OCI-LY7 (cell line): Measurements from ENCODE around the gene AAK1.

Source experiments
- CTCF ChIP-seq: fragments of 200-600 bp; sonication (generic); conservative IDR thresholded peaks from 2 replicates; pipeline ENCODE4 v1.5.1; 2014; ENCODE audit warnings: mild to moderate bottlenecking, antibody characterized with exemption, low read length, moderate library complexity, mixed read lengths
- EZH2phosphoT487 ChIP-seq: fragments of 200-600 bp; sonication (generic); IDR thresholded peaks from 2 replicates; pipeline ENCODE4 v1.6.1; 2018; ENCODE audit warnings: low read depth, borderline replicate concordance, mild to moderate bottlenecking, mixed run types, antibody characterized with exemption, low read length, moderate library complexity, mixed read lengths

- no peak for TF ChIP-seq CTCF
- no peak for TF ChIP-seq EZH2phosphoT487
Measured at GRCh38 chr2:69689466-69689865, 45.9 kb upstream of the AAK1 start.
